ENCODE measurements around the gene STATH. TPM values are rescaled to one million over a fixed set of nuclear protein-coding genes. Genes with fewer than 3 reads are reported as not detected.
"Not testable (repeated sequence)": the region's sequence is repeated elsewhere in the genome, so short reads cannot be mapped to it uniquely, and the experiment has no call there.

STATH gene
- total RNA-seq, 1 experiment from 2014 or later = not detected

DNA sequence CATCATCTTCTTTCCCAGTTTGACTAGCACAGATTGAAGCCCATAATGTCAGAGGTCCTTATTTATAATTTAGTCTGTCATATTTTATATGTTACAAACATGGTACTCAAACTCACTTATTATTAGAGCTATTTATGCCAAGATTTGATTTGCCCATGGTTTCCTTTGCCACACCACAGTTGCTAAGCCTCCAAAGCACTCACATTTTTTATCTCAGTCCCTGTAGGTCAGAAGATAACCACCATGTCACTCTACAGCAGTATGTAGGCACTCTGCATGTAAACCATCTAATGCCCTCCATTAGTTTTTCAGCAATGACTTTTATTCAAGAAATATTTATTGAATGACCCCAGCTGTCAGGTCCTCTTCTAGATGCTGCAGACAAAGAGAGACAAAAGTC is 6.7 kb downstream of the STATH start:
- CTCF ChIA-PET = no interaction called here
- Mint-ChIP-seq H3K4me1 (ENCODE audit: low read depth, unreplicated experiment) (no peaks in the 10 kb centered on the region), H3K9me3 (ENCODE audit: low read depth, unreplicated experiment) (no peaks in the 10 kb centered on the region), H3K36me3 (ENCODE audit: insufficient read depth, unreplicated experiment) (no peaks in the 10 kb centered on the region), H3K27me3 (ENCODE audit: unreplicated experiment) (no peaks in the 10 kb centered on the region), H3K27ac (ENCODE audit: unreplicated experiment) (no peak overlapping the region), H3K4me3 (ENCODE audit: low read depth, unreplicated experiment) (no peak overlapping the region)
- TF ChIP-seq, protein P1, sequence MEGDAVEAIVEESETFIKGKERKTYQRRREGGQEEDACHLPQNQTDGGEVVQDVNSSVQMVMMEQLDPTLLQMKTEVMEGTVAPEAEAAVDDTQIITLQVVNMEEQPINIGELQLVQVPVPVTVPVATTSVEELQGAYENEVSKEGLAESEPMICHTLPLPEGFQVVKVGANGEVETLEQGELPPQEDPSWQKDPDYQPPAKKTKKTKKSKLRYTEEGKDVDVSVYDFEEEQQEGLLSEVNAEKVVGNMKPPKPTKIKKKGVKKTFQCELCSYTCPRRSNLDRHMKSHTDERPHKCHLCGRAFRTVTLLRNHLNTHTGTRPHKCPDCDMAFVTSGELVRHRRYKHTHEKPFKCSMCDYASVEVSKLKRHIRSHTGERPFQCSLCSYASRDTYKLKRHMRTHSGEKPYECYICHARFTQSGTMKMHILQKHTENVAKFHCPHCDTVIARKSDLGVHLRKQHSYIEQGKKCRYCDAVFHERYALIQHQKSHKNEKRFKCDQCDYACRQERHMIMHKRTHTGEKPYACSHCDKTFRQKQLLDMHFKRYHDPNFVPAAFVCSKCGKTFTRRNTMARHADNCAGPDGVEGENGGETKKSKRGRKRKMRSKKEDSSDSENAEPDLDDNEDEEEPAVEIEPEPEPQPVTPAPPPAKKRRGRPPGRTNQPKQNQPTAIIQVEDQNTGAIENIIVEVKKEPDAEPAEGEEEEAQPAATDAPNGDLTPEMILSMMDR (IDR thresholded peaks at IDR 0.05; ENCODE audit: unreplicated experiment) = no peak
- BruUV-seq (replicated peaks) = no TSS peak
- intact Hi-C loops (cut with micrococcal nuclease; ENCODE audit: unreplicated experiment) = no loop called here
- DNase-seq = no peak

DNA sequence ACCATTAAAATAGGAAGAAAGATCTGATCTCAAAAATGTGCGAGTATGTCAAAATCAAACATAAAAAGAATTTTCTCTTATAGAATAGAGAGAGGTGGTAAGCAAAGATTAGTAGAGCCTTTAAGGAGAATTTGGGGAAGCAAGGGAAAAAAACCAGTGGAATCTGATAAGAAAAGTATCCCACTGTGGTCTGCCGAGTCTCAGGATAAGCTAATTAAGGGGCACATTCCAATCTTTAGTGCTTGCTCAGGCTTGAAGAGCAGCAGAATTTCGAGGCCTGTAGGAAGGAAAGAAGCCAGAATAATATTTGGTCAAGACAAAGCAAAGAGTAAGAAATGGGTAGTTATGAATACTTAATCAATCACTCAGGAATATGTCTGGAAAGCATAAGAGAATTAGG is 13.0 kb downstream of the STATH start:
- no peaks in the 10 kb centered on the region for H3K27me3 Mint-ChIP-seq (ENCODE audit: unreplicated experiment)
- no peak for DNase-seq
- no peaks in the 10 kb centered on the region for H3K36me3 Mint-ChIP-seq (ENCODE audit: insufficient read depth, unreplicated experiment)
- no peaks in the 10 kb centered on the region for H3K9me3 Mint-ChIP-seq (ENCODE audit: low read depth, unreplicated experiment)
- no peak overlapping the region for H3K4me3 Mint-ChIP-seq (ENCODE audit: low read depth, unreplicated experiment)
- no TSS peak for BruUV-seq (replicated peaks)
- intact Hi-C loops (cut with micrococcal nuclease; ENCODE audit: unreplicated experiment) = no loop called here
- H3K27ac Mint-ChIP-seq (ENCODE audit: unreplicated experiment) = no peak overlapping the region
- CTCF ChIA-PET = no interaction called here
- H3K4me1 Mint-ChIP-seq (ENCODE audit: low read depth, unreplicated experiment) = no peaks in the 10 kb centered on the region
- TF ChIP-seq, protein P1 (IDR thresholded peaks at IDR 0.05; ENCODE audit: unreplicated experiment) = no peak

DNA sequence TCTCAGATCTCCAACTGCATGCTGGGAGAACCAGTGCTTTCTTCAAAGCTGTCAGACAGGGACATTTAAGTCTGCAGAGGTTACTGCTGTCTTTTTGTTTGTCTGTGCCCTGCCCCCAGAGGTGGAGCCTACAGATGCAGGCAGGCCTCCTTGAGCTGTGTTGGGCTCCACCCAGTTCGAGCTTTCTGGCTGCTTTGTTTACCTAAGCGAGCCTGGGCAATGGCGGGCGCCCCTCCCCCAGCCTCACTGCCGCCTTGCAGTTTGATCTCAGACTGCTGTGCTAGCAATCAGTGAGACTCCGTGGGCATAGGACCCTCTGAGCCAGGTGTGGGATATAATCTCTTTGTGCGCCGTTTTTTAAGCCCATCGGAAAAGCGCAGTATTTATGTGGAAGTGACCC is 23.2 kb downstream of the STATH start:
- H3K4me1 Mint-ChIP-seq (ENCODE audit: low read depth, unreplicated experiment); CTCF ChIA-PET; H3K9me3 Mint-ChIP-seq (ENCODE audit: low read depth, unreplicated experiment); DNase-seq; H3K27me3 Mint-ChIP-seq (ENCODE audit: unreplicated experiment); BruUV-seq (replicated peaks); intact Hi-C loops (cut with micrococcal nuclease; ENCODE audit: unreplicated experiment); H3K4me3 Mint-ChIP-seq (ENCODE audit: low read depth, unreplicated experiment); H3K27ac Mint-ChIP-seq (ENCODE audit: unreplicated experiment); H3K36me3 Mint-ChIP-seq (ENCODE audit: insufficient read depth, unreplicated experiment): not testable (repeated sequence)

DNA sequence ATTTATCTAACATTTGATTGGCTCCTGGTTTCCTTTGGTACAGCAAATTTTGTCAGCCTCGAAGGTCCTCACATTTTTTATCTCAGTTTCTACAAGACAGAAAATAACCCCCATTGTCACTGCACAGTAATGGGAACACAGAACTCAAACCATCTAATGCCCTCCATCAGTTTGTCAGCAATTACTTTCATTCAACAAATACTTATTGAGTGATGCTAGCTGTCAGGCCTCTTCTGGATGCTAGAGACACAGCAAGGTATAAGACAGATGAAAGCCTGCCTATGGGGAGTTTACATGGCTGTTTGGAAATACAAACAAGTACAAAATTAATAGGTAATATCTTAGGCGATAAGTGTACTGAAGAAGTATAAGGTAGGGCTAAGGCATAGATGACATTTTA is 27.5 kb downstream of the STATH start:
- Mint-ChIP-seq H3K36me3 (ENCODE audit: insufficient read depth, unreplicated experiment) (no peaks in the 10 kb centered on the region), H3K27me3 (ENCODE audit: unreplicated experiment) (no peaks in the 10 kb centered on the region), H3K9me3 (ENCODE audit: low read depth, unreplicated experiment) (no peaks in the 10 kb centered on the region), H3K4me1 (ENCODE audit: low read depth, unreplicated experiment) (no peaks in the 10 kb centered on the region), H3K4me3 (ENCODE audit: low read depth, unreplicated experiment) (no peak overlapping the region), H3K27ac (ENCODE audit: unreplicated experiment) (no peak overlapping the region)
- TF ChIP-seq, protein P1 (IDR thresholded peaks at IDR 0.05; ENCODE audit: unreplicated experiment) = no peak
- no TSS peak for BruUV-seq (replicated peaks)
- DNase-seq = no peak
- CTCF ChIA-PET = no interaction called here
- intact Hi-C loops (cut with micrococcal nuclease; ENCODE audit: unreplicated experiment) = no loop called here

DNA sequence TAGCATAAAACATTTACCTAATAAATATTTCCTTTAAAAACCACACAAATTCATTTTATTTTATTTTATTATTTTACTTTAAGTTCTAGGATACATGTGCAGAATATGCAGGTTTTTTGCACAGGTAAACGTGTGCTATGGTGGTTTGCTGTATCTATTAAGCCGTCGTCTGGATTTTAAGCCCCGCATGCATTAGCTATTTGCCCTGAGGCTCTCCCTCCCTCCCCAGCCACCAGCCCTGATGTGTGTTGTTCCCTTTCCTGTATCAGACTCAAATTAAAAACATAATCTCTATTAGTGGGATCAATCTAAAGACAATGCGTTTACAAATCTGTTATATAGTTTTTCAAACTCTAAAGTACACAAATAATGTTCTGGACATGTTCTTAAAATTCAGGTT is 31.2 kb downstream of the STATH start:
- Mint-ChIP-seq H3K27ac (ENCODE audit: unreplicated experiment) (no peak overlapping the region), H3K4me3 (ENCODE audit: low read depth, unreplicated experiment) (no peak overlapping the region), H3K36me3 (ENCODE audit: insufficient read depth, unreplicated experiment) (no peaks in the 10 kb centered on the region), H3K4me1 (ENCODE audit: low read depth, unreplicated experiment) (no peaks in the 10 kb centered on the region), H3K27me3 (ENCODE audit: unreplicated experiment) (no peaks in the 10 kb centered on the region), H3K9me3 (ENCODE audit: low read depth, unreplicated experiment) (no peaks in the 10 kb centered on the region)
- DNase-seq = no peak
- no TSS peak for BruUV-seq (replicated peaks)
- intact Hi-C loops (cut with micrococcal nuclease; ENCODE audit: unreplicated experiment) = no loop called here
- CTCF ChIA-PET = no interaction called here
- TF ChIP-seq, protein P1 (IDR thresholded peaks at IDR 0.05; ENCODE audit: unreplicated experiment) = no peak

DNA sequence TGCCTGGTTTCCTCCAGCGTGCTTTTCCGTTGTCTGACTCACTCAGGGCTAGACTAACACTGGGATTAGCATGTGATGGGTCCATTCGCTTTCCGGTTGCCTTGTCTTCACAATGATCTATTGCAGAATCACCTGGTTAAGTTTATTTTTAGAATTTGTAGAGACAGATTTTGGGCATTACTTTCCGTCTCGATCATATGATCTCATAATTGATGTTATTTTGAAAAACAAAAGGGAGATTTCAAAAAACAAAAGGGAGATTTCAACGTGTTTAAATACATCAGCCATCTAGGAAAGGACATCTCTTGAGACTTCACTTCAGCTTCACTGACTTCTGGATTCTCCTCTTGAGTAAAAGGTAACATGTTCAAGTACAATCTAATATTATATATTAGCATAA is 32.4 kb downstream of the STATH start, which contains the start of gene HTN3:
TSS of gene HTN3 (plus strand) at position 301 of the 400 bp plus-strand sequence. CDS start 2,282 bp downstream, outside the sequence.
- BruUV-seq (replicated peaks); H3K4me1 Mint-ChIP-seq (ENCODE audit: low read depth, unreplicated experiment); CTCF ChIA-PET; intact Hi-C loops (cut with micrococcal nuclease; ENCODE audit: unreplicated experiment); H3K36me3 Mint-ChIP-seq (ENCODE audit: insufficient read depth, unreplicated experiment); DNase-seq; H3K9me3 Mint-ChIP-seq (ENCODE audit: low read depth, unreplicated experiment); H3K27me3 Mint-ChIP-seq (ENCODE audit: unreplicated experiment); H3K27ac Mint-ChIP-seq (ENCODE audit: unreplicated experiment); H3K4me3 Mint-ChIP-seq (ENCODE audit: low read depth, unreplicated experiment): not testable (repeated sequence)

DNA sequence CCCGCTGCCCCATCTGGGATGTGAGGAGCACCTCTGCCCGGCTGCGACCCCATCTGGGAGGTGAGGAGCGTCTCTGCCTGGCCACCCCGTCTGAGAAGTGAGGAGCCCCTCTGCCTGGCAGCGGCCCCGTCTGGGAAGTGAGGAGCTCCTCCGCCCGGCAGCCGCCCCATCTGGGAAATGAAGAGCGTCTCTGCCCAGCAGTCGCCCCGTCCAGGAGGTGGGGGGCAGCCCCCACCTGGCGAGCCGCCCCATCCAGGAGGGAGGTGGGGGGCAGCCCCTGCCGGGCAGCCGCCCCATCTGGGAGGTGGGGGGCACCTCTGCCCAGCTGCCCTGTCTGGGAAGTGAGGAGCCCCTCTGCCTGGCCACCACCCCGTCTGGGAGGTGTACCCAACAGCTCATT is 41.8 kb downstream of the STATH start:
- H3K4me3 Mint-ChIP-seq (ENCODE audit: low read depth, unreplicated experiment); H3K4me1 Mint-ChIP-seq (ENCODE audit: low read depth, unreplicated experiment); H3K27ac Mint-ChIP-seq (ENCODE audit: unreplicated experiment); intact Hi-C loops (cut with micrococcal nuclease; ENCODE audit: unreplicated experiment); CTCF ChIA-PET; BruUV-seq (replicated peaks); H3K27me3 Mint-ChIP-seq (ENCODE audit: unreplicated experiment); DNase-seq; H3K9me3 Mint-ChIP-seq (ENCODE audit: low read depth, unreplicated experiment); H3K36me3 Mint-ChIP-seq (ENCODE audit: insufficient read depth, unreplicated experiment): not testable (repeated sequence)
